Measurements from ENCODE around the gene SLC10A7. TPM values are rescaled to one million over a fixed set of nuclear protein-coding genes. Genes with fewer than 3 reads are reported as not detected.

Gene SLC10A7
- total RNA-seq, 1 donor, result 20.3 TPM

GRCh38 chr4:146245850-146246249 lies 275.9 kb downstream of the SLC10A7 start:
- DNase-seq (ENCODE audit: low read depth), result no peak
- no peak for TF ChIP-seq CTCF (IDR thresholded peaks at IDR 0.05; ENCODE audit: insufficient read depth, low read depth, low read length)
- H3K4me3 ChIP-seq (ENCODE audit: low read depth, low read length), result no peak overlapping the region

- H3K4me3 ChIP-seq (ENCODE audit: low read depth, low read length), result no peak overlapping the region
- TF ChIP-seq CTCF (IDR thresholded peaks at IDR 0.05; ENCODE audit: insufficient read depth, low read depth, low read length), result no peak
- DNase-seq (ENCODE audit: low read depth), result peak; percentile 6
Observed at GRCh38 chr4:146245246-146245645, 276.5 kb downstream of the SLC10A7 start.

GRCh38 chr4:146244496-146244895 lies 277.2 kb downstream of the SLC10A7 start:
- DNase-seq (ENCODE audit: low read depth), result no peak

GRCh38 chr4:146243883-146244277 lies 277.9 kb downstream of the SLC10A7 start:
- no peak for DNase-seq (ENCODE audit: low read depth)
- TF ChIP-seq CTCF (IDR thresholded peaks at IDR 0.05; ENCODE audit: insufficient read depth, low read depth, low read length), result no peak
- no peak overlapping the region for H3K4me3 ChIP-seq (ENCODE audit: low read depth, low read length)

More at GRCh38 chr4:146244496-146244895, 277.2 kb downstream of the SLC10A7 start:
- TF ChIP-seq CTCF (IDR thresholded peaks at IDR 0.05; ENCODE audit: insufficient read depth, low read depth, low read length), result no peak
- no peak overlapping the region for H3K4me3 ChIP-seq (ENCODE audit: low read depth, low read length)

GRCh38 chr4:146243141-146243882 lies 278.4 kb downstream of the SLC10A7 start:
- TF ChIP-seq CTCF (IDR thresholded peaks at IDR 0.05; ENCODE audit: insufficient read depth, low read depth, low read length), result peak; percentile 41
- no peak for DNase-seq (ENCODE audit: low read depth)
- H3K4me3 ChIP-seq (ENCODE audit: low read depth, low read length), result no peak overlapping the region

GRCh38 chr4:146238107-146238506 lies 283.6 kb downstream of the SLC10A7 start:
- H3K4me3 ChIP-seq (ENCODE audit: low read depth, low read length), result no peak overlapping the region
- no peak for TF ChIP-seq CTCF (IDR thresholded peaks at IDR 0.05; ENCODE audit: insufficient read depth, low read depth, low read length)
- DNase-seq (ENCODE audit: low read depth), result no peak

GRCh38 chr4:146237092-146237491 lies 284.6 kb downstream of the SLC10A7 start:
- no peak overlapping the region for H3K4me3 ChIP-seq (ENCODE audit: low read depth, low read length)
- TF ChIP-seq CTCF (IDR thresholded peaks at IDR 0.05; ENCODE audit: insufficient read depth, low read depth, low read length), result no peak
- no peak for DNase-seq (ENCODE audit: low read depth)
